ENCODE results near the gene TMEM234. TPM values are rescaled to one million over a fixed set of nuclear protein-coding genes. Genes with fewer than 3 reads are reported as not detected.

The TMEM234 gene
- total RNA-seq, 1 experiment from 2014 or later: 7.7 TPM

DNA sequence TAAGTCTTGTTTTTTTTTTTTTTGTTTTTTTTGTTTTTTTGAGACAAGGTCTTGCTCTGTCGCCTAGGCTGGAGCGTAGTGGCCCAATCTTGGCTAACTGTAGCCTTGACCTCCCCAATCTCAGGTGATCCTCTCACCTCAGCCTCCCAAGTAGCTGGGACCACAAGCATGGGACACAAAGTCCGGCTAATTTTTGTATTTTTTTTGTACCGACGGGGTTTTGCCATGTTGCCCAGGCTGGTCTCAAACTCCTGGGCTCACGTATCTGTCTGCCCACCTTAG is 35.0 kb upstream of the TMEM234 start:
- TF ChIP-seq CTCF (conservative IDR thresholded peaks at IDR 0.05; ENCODE audit: low read depth, low read length) (no peak), EZH2 (IDR thresholded peaks at IDR 0.05; ENCODE audit: low read length, unreplicated experiment) (no peak), EZH2phosphoT487 (IDR thresholded peaks at IDR 0.05; ENCODE audit: borderline replicate concordance, low read length) (no peak)
- intact Hi-C loops (cut with micrococcal nuclease): no loop called here
- DNase-seq: no peak
- H4K20me1 ChIP-seq (ENCODE audit: low read length): no peaks in the 10 kb centered on the region
- H2AFZ ChIP-seq (ENCODE audit: low read length): no peak overlapping the region
- BruUV-seq (replicated peaks): no TSS peak
- H3K79me2 ChIP-seq (ENCODE audit: low read length): no peaks in the 10 kb centered on the region
- ChIA-PET CTCF (no interaction called here), POLR2A (ENCODE audit: unreplicated experiment) (no interaction called here)
- no peaks in the 10 kb centered on the region for H3K27me3 ChIP-seq (ENCODE audit: low read length)
- no peak overlapping the region for H3K27ac ChIP-seq (ENCODE audit: low read length)
- no peaks in the 10 kb centered on the region for H3K4me1 ChIP-seq (ENCODE audit: insufficient read depth, low read length)
- no peaks in the 10 kb centered on the region for H3K9me2 ChIP-seq (replicated peaks; ENCODE audit: low read length)
- no peaks in the 10 kb centered on the region for H3F3A ChIP-seq (ENCODE audit: low read length, unreplicated experiment)
- no peak overlapping the region for H3K9ac ChIP-seq (ENCODE audit: low read length)
- ATAC-seq: no peak
- no peak overlapping the region for H3K4me3 ChIP-seq (ENCODE audit: low read length)
- no peaks in the 10 kb centered on the region for H3K36me3 ChIP-seq (ENCODE audit: low read depth, low read length)
- no peak overlapping the region for H3K4me2 ChIP-seq (ENCODE audit: low read length)
- no peaks in the 10 kb centered on the region for H3K9me3 ChIP-seq (ENCODE audit: low read length)

DNA sequence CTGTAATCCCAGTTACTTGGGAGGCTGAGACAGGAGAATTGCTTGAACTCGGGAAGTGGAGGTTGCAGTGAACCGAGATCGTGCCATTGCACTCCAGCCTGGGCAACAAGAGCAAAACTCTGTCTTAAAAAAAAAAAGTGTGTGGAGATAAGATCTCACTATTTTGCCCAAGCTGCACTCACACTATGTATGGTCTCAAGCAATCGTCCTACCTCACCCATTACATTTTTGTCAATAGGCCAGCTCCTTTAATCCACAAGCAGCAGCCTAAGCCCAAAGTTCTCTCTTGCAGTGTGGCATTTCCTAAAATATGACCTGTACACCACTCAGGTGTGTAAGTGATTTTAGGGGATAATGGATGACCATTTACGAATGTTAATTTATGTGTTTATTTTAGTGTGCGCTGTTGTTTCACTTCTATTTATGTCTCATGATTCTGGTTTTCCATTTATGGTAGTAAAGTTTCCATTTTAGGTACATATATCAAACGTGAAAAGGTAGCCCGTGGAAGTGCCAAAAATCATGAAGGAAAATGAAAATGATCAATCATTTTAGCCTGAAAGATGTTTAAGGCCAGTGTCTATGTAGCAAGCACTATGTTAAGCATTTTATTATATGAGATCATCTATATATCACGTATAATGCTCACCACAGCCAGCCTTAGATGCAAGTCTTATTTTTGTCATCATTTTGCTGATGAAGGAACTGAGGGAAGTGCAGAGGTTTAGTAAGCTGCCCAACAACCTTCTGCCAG is 34.5 kb upstream of the TMEM234 start:
- no peaks in the 10 kb centered on the region for H3K4me1 ChIP-seq (ENCODE audit: insufficient read depth, low read length)
- no peaks in the 10 kb centered on the region for H3K36me3 ChIP-seq (ENCODE audit: low read depth, low read length)
- H3K27me3 ChIP-seq (ENCODE audit: low read length): no peaks in the 10 kb centered on the region
- H4K20me1 ChIP-seq (ENCODE audit: low read length): no peaks in the 10 kb centered on the region
- H3K9ac ChIP-seq (ENCODE audit: low read length): no peak overlapping the region
- H3K4me2 ChIP-seq (ENCODE audit: low read length): no peak overlapping the region
- POLR2A ChIA-PET (ENCODE audit: unreplicated experiment): no interaction called here
- no TSS peak for BruUV-seq (replicated peaks)
- H3K79me2 ChIP-seq (ENCODE audit: low read length): no peaks in the 10 kb centered on the region
- H3K9me3 ChIP-seq (ENCODE audit: low read length): no peaks in the 10 kb centered on the region
- no peak overlapping the region for H3K4me3 ChIP-seq (ENCODE audit: low read length)
- intact Hi-C loops (cut with micrococcal nuclease): no loop called here
- H3K27ac ChIP-seq (ENCODE audit: low read length): no peak overlapping the region
- H3F3A ChIP-seq (ENCODE audit: low read length, unreplicated experiment): no peaks in the 10 kb centered on the region
- CTCF ChIA-PET: no interaction called here
- DNase-seq (no peak), ATAC-seq (no peak)
- no peak for TF ChIP-seq EZH2phosphoT487 (IDR thresholded peaks at IDR 0.05; ENCODE audit: borderline replicate concordance, low read length)
- no peak for TF ChIP-seq CTCF (conservative IDR thresholded peaks at IDR 0.05; ENCODE audit: low read depth, low read length)
- H2AFZ ChIP-seq (ENCODE audit: low read length): no peak overlapping the region
- no peaks in the 10 kb centered on the region for H3K9me2 ChIP-seq (replicated peaks; ENCODE audit: low read length)
